Measurements from ENCODE around the gene INSC. TPM values are rescaled to one million over a fixed set of nuclear protein-coding genes. Genes with fewer than 3 reads are reported as not detected.

The INSC gene
- total RNA-seq, 1 experiment from 2014 or later = not detected

GRCh38 chr11:15124528-15124927 is 9.8 kb downstream of the INSC start:
- no peak for DNase-seq
- no peak overlapping the region for H3K27ac ChIP-seq
- no peaks in the 10 kb centered on the region for H3K36me3 ChIP-seq

GRCh38 chr11:15127341-15127740 is 12.6 kb downstream of the INSC start:
- no peak for DNase-seq

More at GRCh38 chr11:15124528-15124927, 9.8 kb downstream of the INSC start:
- H3K4me1 ChIP-seq = no peaks in the 10 kb centered on the region
- peaks cover 5% of the 10 kb centered on the region; the same call in 1 of the 2 replicates for H3K27me3 ChIP-seq
- no peaks in the 10 kb centered on the region for H3K9me3 ChIP-seq (replicated peaks)
- no peak overlapping the region for H3K4me3 ChIP-seq

GRCh38 chr11:15128621-15129020 is 13.9 kb downstream of the INSC start:
- Histone ChIP-seq H3K9me3 (replicated peaks) (no peaks in the 10 kb centered on the region), H3K27me3 (peaks cover 5% of the 10 kb centered on the region; the same call in 1 of the 2 replicates), H3K4me1 (no peaks in the 10 kb centered on the region), H3K4me3 (no peak overlapping the region), H3K36me3 (no peaks in the 10 kb centered on the region), H3K27ac (no peak overlapping the region)
- no peak for DNase-seq

More at GRCh38 chr11:15127341-15127740, 12.6 kb downstream of the INSC start:
- no peak overlapping the region for H3K4me3 ChIP-seq
- no peak overlapping the region for H3K27ac ChIP-seq
- H3K9me3 ChIP-seq (replicated peaks) = no peaks in the 10 kb centered on the region
- H3K36me3 ChIP-seq = no peaks in the 10 kb centered on the region
- peaks cover 5% of the 10 kb centered on the region; the same call in 1 of the 2 replicates for H3K27me3 ChIP-seq
- no peaks in the 10 kb centered on the region for H3K4me1 ChIP-seq

- H3K27me3 ChIP-seq = no peaks in the 10 kb centered on the region; the same call in 1 of the 2 replicates
- no peak overlapping the region for H3K27ac ChIP-seq
- H3K4me1 ChIP-seq = no peaks in the 10 kb centered on the region
- no peak overlapping the region for H3K4me3 ChIP-seq
- H3K36me3 ChIP-seq = no peaks in the 10 kb centered on the region
- H3K9me3 ChIP-seq (replicated peaks) = no peaks in the 10 kb centered on the region
- no peak for DNase-seq
These were observed 21.4 kb downstream of the INSC start for GRCh38 chr11:15136166-15136565.

- Histone ChIP-seq H3K4me1 (no peaks in the 10 kb centered on the region), H3K27ac (no peak overlapping the region), H3K4me3 (no peak overlapping the region), H3K9me3 (replicated peaks) (no peaks in the 10 kb centered on the region), H3K27me3 (peaks cover 3% of the 10 kb centered on the region; the same call in 1 of the 2 replicates), H3K36me3 (no peaks in the 10 kb centered on the region)
- DNase-seq = no peak
These were observed 24.5 kb downstream of the INSC start for GRCh38 chr11:15139096-15139770.

- H3K36me3 ChIP-seq = no peaks in the 10 kb centered on the region
- H3K9me3 ChIP-seq (replicated peaks) = no peaks in the 10 kb centered on the region
- no peak overlapping the region for H3K4me3 ChIP-seq
- H3K27me3 ChIP-seq = peaks cover 3% of the 10 kb centered on the region; the same call in 1 of the 2 replicates
- H3K27ac ChIP-seq = no peak overlapping the region
- no peaks in the 10 kb centered on the region for H3K4me1 ChIP-seq
- DNase-seq = no peak
These were observed 25.4 kb downstream of the INSC start for GRCh38 chr11:15139958-15140659.

GRCh38 chr11:15141381-15141780 is 26.7 kb downstream of the INSC start:
- no peak for DNase-seq
- no peak overlapping the region for H3K4me3 ChIP-seq
- no peak overlapping the region for H3K27ac ChIP-seq
- H3K27me3 ChIP-seq = peaks cover 3% of the 10 kb centered on the region; the same call in 1 of the 2 replicates
- H3K36me3 ChIP-seq = no peaks in the 10 kb centered on the region
- H3K4me1 ChIP-seq = no peaks in the 10 kb centered on the region
- H3K9me3 ChIP-seq (replicated peaks) = no peaks in the 10 kb centered on the region

GRCh38 chr11:15142838-15143237 is 28.1 kb downstream of the INSC start:
- Histone ChIP-seq H3K4me1 (no peaks in the 10 kb centered on the region), H3K4me3 (no peak overlapping the region), H3K27ac (no peak overlapping the region), H3K27me3 (0 out of 2 replicates have a peak, but pooled peaks cover 3% of the 10 kb centered on the region), H3K36me3 (no peaks in the 10 kb centered on the region), H3K9me3 (replicated peaks) (no peaks in the 10 kb centered on the region)
- no peak for DNase-seq

- no peaks in the 10 kb centered on the region for H3K4me1 ChIP-seq
- no peak for DNase-seq
- no peaks in the 10 kb centered on the region for H3K36me3 ChIP-seq
- no peaks in the 10 kb centered on the region for H3K9me3 ChIP-seq (replicated peaks)
- H3K27me3 ChIP-seq = 0 out of 2 replicates have a peak, but pooled peaks cover 3% of the 10 kb centered on the region
- H3K4me3 ChIP-seq = no peak overlapping the region
- no peak overlapping the region for H3K27ac ChIP-seq
These were observed 29.1 kb downstream of the INSC start for GRCh38 chr11:15143855-15144254.

GRCh38 chr11:15144347-15144746 is 29.6 kb downstream of the INSC start:
- Histone ChIP-seq H3K4me3 (no peak overlapping the region), H3K9me3 (replicated peaks) (no peaks in the 10 kb centered on the region), H3K27me3 (0 out of 2 replicates have a peak, but pooled peaks cover 3% of the 10 kb centered on the region), H3K36me3 (no peaks in the 10 kb centered on the region), H3K27ac (no peak overlapping the region), H3K4me1 (no peaks in the 10 kb centered on the region)
- DNase-seq = no peak

- H3K4me1 ChIP-seq = no peaks in the 10 kb centered on the region
- no peak overlapping the region for H3K4me3 ChIP-seq
- H3K27ac ChIP-seq = no peak overlapping the region
- H3K36me3 ChIP-seq = no peaks in the 10 kb centered on the region
- H3K9me3 ChIP-seq (replicated peaks) = no peaks in the 10 kb centered on the region
- DNase-seq = no peak
- 0 out of 2 replicates have a peak, but pooled peaks cover 3% of the 10 kb centered on the region for H3K27me3 ChIP-seq
These were observed 30.4 kb downstream of the INSC start for GRCh38 chr11:15145151-15145550.

- 0 out of 2 replicates have a peak, but pooled peaks cover 3% of the 10 kb centered on the region for H3K27me3 ChIP-seq
- H3K4me3 ChIP-seq = no peak overlapping the region
- no peaks in the 10 kb centered on the region for H3K36me3 ChIP-seq
- no peaks in the 10 kb centered on the region for H3K9me3 ChIP-seq (replicated peaks)
- DNase-seq = no peak
- no peaks in the 10 kb centered on the region for H3K4me1 ChIP-seq
- H3K27ac ChIP-seq = no peak overlapping the region
These were observed 30.9 kb downstream of the INSC start for GRCh38 chr11:15145615-15146014.

- H3K36me3 ChIP-seq = no peaks in the 10 kb centered on the region
- no peaks in the 10 kb centered on the region for H3K4me1 ChIP-seq
- DNase-seq = no peak
- no peak overlapping the region for H3K27ac ChIP-seq
- H3K27me3 ChIP-seq = 0 out of 2 replicates have a peak, but pooled peaks cover 3% of the 10 kb centered on the region
- no peaks in the 10 kb centered on the region for H3K9me3 ChIP-seq (replicated peaks)
- H3K4me3 ChIP-seq = no peak overlapping the region
These were observed 31.7 kb downstream of the INSC start for GRCh38 chr11:15146271-15147003.

GRCh38 chr11:15148169-15148568 is 33.4 kb downstream of the INSC start:
- no peak for DNase-seq
- Histone ChIP-seq H3K4me3 (no peak overlapping the region), H3K27me3 (0 out of 2 replicates have a peak, but pooled peaks cover 2% of the 10 kb centered on the region), H3K36me3 (no peaks in the 10 kb centered on the region), H3K4me1 (no peaks in the 10 kb centered on the region), H3K9me3 (replicated peaks) (no peaks in the 10 kb centered on the region), H3K27ac (no peak overlapping the region)

- H3K27me3 ChIP-seq = 0 out of 2 replicates have a peak, but pooled peaks cover 3% of the 10 kb centered on the region
- no peak for DNase-seq
- H3K4me1 ChIP-seq = no peaks in the 10 kb centered on the region
These were observed 34.3 kb downstream of the INSC start for GRCh38 chr11:15149050-15149449.

More at GRCh38 chr11:15149050-15149449, 34.3 kb downstream of the INSC start:
- no peaks in the 10 kb centered on the region for H3K9me3 ChIP-seq (replicated peaks)
- H3K36me3 ChIP-seq = no peaks in the 10 kb centered on the region
- H3K4me3 ChIP-seq = no peak overlapping the region
- no peak overlapping the region for H3K27ac ChIP-seq

Data from SJCRH30 (cell line).